ENCODE results near the gene ENO1. TPM values are rescaled to one million over a fixed set of nuclear protein-coding genes. Genes with fewer than 3 reads are reported as not detected.

The ENO1 gene
- total RNA-seq, 2 donors from 2014 or later, result 570 to 767 TPM

DNA sequence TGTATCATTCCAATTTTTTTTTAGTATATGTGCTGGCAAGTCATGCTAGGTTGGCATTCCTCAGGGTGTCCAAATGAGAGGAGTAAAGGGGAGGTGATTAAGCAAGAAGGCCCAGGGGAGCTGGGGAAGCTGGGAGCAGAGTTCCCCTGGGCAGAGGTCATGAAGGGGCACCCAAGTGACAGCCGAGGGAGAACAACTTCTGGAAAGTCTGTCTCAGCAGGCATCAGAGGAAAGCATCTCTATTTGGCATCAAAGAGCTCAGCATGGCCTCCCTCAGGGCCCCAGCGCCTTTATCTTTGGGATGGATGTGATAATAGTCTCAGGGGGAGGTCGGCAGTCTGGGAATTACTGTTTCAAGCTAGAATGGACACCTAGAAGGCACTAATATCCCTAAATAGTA is 5.0 kb upstream of the ENO1 start:
- Histone ChIP-seq H3K27ac (peak overlapping the region in 1 of 2 donors; percentile 48), H3K36me3 (no peaks in the 10 kb centered on the region), H3K9me3 (no peaks in the 10 kb centered on the region), H3K27me3 (replicated peaks; ENCODE audit: insufficient read depth) (no peaks in the 10 kb centered on the region), H3K4me3 (no peak overlapping the region), H3K4me1 (ENCODE audit: control insufficient read depth in 1 of 2, low read depth in 2 of 2) (peaks cover 13 to 18% of the 10 kb centered on the region in 2 donors)
- DNase-seq (ENCODE audit: low spot score), result no peak
- no peak for ATAC-seq (ENCODE audit: insufficient number of reproducible peaks, low FRiP score, low read depth)
- TF ChIP-seq, protein P1, sequence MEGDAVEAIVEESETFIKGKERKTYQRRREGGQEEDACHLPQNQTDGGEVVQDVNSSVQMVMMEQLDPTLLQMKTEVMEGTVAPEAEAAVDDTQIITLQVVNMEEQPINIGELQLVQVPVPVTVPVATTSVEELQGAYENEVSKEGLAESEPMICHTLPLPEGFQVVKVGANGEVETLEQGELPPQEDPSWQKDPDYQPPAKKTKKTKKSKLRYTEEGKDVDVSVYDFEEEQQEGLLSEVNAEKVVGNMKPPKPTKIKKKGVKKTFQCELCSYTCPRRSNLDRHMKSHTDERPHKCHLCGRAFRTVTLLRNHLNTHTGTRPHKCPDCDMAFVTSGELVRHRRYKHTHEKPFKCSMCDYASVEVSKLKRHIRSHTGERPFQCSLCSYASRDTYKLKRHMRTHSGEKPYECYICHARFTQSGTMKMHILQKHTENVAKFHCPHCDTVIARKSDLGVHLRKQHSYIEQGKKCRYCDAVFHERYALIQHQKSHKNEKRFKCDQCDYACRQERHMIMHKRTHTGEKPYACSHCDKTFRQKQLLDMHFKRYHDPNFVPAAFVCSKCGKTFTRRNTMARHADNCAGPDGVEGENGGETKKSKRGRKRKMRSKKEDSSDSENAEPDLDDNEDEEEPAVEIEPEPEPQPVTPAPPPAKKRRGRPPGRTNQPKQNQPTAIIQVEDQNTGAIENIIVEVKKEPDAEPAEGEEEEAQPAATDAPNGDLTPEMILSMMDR (IDR thresholded peaks at IDR 0.05), result no peak

DNA sequence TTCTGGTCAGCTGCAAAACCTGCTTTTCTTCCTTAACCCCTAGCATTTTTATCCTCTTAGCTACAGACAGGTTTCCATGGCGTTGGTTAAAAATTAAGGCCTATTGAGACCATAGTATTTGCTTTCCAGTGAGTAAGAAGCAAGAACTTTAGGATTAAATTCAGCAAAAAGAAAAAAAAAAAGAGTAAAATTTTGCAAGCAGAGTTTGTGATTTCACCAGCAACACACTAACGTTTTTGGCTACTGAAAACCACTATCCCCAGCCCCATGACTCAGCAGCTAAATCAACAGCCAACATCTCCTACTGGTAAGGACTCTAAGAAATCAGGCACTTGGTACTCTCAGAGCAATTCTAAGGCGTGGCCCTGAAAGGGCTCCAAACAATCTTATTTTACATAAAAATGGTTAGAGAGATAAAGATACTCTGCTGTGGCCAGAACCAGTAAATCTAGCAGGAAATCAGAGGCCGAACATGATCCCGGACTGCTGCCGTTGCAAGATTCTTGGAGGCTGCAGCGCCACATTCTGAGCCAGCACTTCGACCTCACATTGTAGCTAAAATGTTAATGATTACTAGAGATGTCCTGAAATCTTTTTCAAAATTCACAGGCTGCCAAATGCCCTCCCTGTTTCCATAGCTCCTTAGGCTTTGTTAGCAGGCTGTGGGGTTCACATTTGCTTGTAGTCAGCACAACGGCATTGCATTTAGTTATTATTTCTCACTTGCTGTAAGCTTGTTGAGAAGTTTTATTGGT is 1.6 kb upstream of the ENO1 start:
- Histone ChIP-seq H3K9me3 (no peaks in the 10 kb centered on the region), H3K27me3 (replicated peaks; ENCODE audit: insufficient read depth) (no peaks in the 10 kb centered on the region), H3K36me3 (no peaks in the 10 kb centered on the region), H3K27ac (peak overlapping the region; percentile 98 to 99), H3K4me1 (ENCODE audit: control insufficient read depth in 1 of 2, low read depth in 2 of 2) (peaks cover 28 to 40% of the 10 kb centered on the region in 2 donors), H3K4me3 (peak overlapping the region; percentile 97)
- TF ChIP-seq, protein P1 (IDR thresholded peaks at IDR 0.05), result no peak
- ATAC-seq (ENCODE audit: insufficient number of reproducible peaks, low FRiP score, low read depth) (no peak), DNase-seq (ENCODE audit: low spot score) (peak; percentile 50)

DNA sequence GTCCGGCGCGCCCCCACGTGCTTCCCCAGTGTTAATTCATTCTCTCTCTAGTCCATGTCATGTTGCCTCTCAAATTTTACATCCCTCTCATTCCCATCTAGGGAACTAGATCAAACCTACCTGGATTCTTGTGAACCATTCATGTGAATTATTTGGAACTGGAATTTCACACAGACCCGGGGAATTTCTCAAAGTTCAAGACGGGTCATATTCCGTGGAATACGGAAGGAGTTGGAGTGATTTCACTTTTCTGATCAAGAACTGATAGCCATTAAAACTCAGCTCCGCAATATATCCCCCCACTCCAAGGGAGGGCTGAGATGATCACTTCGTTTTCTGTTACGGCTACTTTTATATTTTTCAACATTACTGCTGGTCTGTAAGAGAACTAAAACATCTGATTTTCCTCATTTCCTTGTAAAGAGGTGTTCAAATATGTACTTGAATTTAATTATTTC is 1.0 kb upstream of the ENO1 start:
- H3K9me3 ChIP-seq, result no peaks in the 10 kb centered on the region
- H3K27me3 ChIP-seq (replicated peaks; ENCODE audit: insufficient read depth), result no peaks in the 10 kb centered on the region
- TF ChIP-seq, protein P1 (IDR thresholded peaks at IDR 0.05), result peak; percentile 9
- ATAC-seq (ENCODE audit: insufficient number of reproducible peaks, low FRiP score, low read depth) (no peak), DNase-seq (ENCODE audit: low spot score) (no peak)
- H3K27ac ChIP-seq, result peak overlapping the region; percentile 98 to 99
- H3K36me3 ChIP-seq, result no peaks in the 10 kb centered on the region
- peak overlapping the region; percentile 97 for H3K4me3 ChIP-seq
- H3K4me1 ChIP-seq (ENCODE audit: control insufficient read depth in 1 of 2, low read depth in 2 of 2), result peaks cover 34 to 46% of the 10 kb centered on the region in 2 donors

DNA sequence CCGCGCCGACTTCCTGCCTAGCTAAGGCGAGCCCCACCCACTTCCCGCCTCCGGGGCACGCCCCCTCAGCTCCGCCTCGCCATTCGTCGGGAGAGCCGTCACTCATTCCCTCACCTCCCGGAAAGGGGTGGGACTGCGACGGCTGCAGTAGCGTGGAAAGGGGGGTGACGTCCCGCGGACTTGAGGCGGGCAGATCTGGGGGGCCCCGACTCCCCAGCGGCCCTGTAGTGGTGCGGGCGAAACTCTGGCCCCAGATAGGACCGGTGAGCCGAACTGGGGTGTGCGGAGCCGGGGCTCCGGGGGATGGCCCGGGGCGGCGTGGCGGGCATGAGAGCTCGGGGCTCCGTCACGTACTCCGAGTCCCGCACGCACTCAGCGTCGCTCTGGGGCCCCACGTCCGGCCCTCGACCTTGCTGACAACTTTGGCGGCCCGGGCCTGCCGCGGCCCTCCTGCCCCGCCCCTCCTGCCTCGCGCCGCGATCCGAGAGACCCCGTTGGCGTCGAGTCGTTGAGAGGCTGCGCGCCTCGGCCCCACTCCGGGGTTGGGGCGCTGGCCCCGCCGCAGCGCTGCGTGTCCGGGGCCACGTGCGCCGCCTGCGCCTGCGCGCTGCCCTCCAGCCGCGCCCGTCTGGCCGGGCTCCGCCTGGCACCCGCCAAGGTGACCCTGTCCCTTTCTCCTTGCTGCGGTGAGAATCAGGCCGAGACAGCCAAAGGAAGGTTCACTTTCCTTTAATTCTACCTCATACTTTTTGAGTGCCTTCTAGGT is 395 bp upstream of the ENO1 start:
- peaks cover 4% of the 10 kb centered on the region for H3K36me3 ChIP-seq
- H3K4me1 ChIP-seq (ENCODE audit: control insufficient read depth in 1 of 2, low read depth in 2 of 2), result peaks cover 38 to 52% of the 10 kb centered on the region in 2 donors
- peak overlapping the region; percentile 98 to 99 for H3K27ac ChIP-seq
- TF ChIP-seq, protein P1 (IDR thresholded peaks at IDR 0.05), result no peak
- no peaks in the 10 kb centered on the region for H3K27me3 ChIP-seq (replicated peaks; ENCODE audit: insufficient read depth)
- no peaks in the 10 kb centered on the region for H3K9me3 ChIP-seq
- H3K4me3 ChIP-seq, result peak overlapping the region; percentile 97
- ATAC-seq (ENCODE audit: insufficient number of reproducible peaks, low FRiP score, low read depth) (peak; percentile 82), DNase-seq (ENCODE audit: low spot score) (peak; percentile 91)

DNA sequence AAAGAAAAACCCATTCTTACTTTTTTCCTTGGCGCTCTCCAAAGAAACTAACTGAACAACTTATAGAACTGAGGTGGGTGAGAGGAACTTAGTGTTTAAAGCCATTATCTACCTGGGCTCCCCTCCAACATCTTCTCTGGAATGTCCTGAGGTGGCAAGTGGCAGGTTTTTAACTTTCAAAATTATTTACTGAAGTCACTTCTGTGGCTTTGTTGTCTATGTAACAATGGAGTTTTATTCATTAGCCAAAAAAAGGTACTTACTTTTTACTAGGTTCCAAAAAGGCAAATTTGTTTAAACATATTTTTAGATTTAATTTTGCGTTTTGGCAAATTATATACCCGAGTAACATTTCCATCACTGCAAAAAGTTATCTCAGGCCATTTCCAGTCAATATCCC is 2.4 kb downstream of the ENO1 start:
- Histone ChIP-seq H3K4me3 (peak overlapping the region; percentile 97), H3K4me1 (ENCODE audit: control insufficient read depth in 1 of 2, low read depth in 2 of 2) (peaks cover 56 to 75% of the 10 kb centered on the region in 2 donors), H3K9me3 (no peaks in the 10 kb centered on the region), H3K27ac (peak overlapping the region; percentile 32 to 98), H3K36me3 (peaks cover 26% of the 10 kb centered on the region), H3K27me3 (replicated peaks; ENCODE audit: insufficient read depth) (no peaks in the 10 kb centered on the region)
- TF ChIP-seq, protein P1 (IDR thresholded peaks at IDR 0.05), result no peak
- DNase-seq (ENCODE audit: low spot score) (no peak), ATAC-seq (ENCODE audit: insufficient number of reproducible peaks, low FRiP score, low read depth) (no peak)
